GM23338 (cell line): Measurements from ENCODE around the gene IMMP1L.
"Not testable (repeated sequence)": the region's sequence is repeated elsewhere in the genome, so short reads cannot be mapped to it uniquely, and the experiment has no call there.

Source experiments
- CREB1 ChIP-seq: fragments of 250-450 bp; sonication (Bioruptor Pico); IDR thresholded peaks from 2 replicates; pipeline ENCODE4 v1.5.0; 2020; ENCODE audit warnings: low read depth, mild to moderate bottlenecking, moderate library complexity
- CTCF ChIP-seq, 2 experiments: fragments of 200-600 bp in 1 of 2; sonication (generic) in 1 of 2; conservative IDR thresholded peaks; 2 replicates each; pipeline versions ENCODE4 v1.5.1 to v1.6.1; 2016 to 2017; ENCODE audit warnings: antibody characterized with exemption in 2 of 2, low read depth in 2 of 2, mild to moderate bottlenecking in 2 of 2, moderate library complexity in 1 of 2
- EZH2 ChIP-seq: fragments of 200-600 bp; sonication (generic); IDR thresholded peaks from one replicate; pipeline ENCODE4 v1.8.0; 2017; ENCODE audit warnings: antibody characterized with exemption, mild to moderate bottlenecking, low read depth; ENCODE audit not compliant: unreplicated experiment
- EZH2phosphoT487 ChIP-seq: fragments of 200-600 bp; sonication (generic); IDR thresholded peaks from one replicate; pipeline ENCODE4 v1.8.1; 2018; ENCODE audit warnings: antibody characterized with exemption; ENCODE audit not compliant: unreplicated experiment
- JUNB ChIP-seq: IDR thresholded peaks from one replicate; pipeline ENCODE4 v1.6.1; 2016; ENCODE audit warnings: antibody characterized with exemption; ENCODE audit not compliant: unreplicated experiment
- NANOG ChIP-seq: IDR thresholded peaks from 2 replicates; pipeline ENCODE4 v1.6.1; 2016; ENCODE audit warnings: antibody characterized with exemption, borderline replicate concordance
- POLR2AphosphoS5 ChIP-seq: IDR thresholded peaks from 2 replicates; pipeline ENCODE4 v1.6.1; 2016; ENCODE audit warnings: antibody characterized with exemption, low read depth
- REST ChIP-seq: IDR thresholded peaks from one replicate; pipeline ENCODE4 v1.6.1; 2018; ENCODE audit warnings: antibody characterized with exemption; ENCODE audit not compliant: unreplicated experiment
- ZNF331 ChIP-seq: fragments of 250-450 bp; sonication (Bioruptor Pico); IDR thresholded peaks from 2 replicates; pipeline ENCODE4 v1.5.0; 2020; ENCODE audit warnings: low read depth, mild to moderate bottlenecking, moderate library complexity
- ZNF462 ChIP-seq: fragments of 250-450 bp; sonication (Bioruptor Pico); IDR thresholded peaks from 2 replicates; pipeline ENCODE4 v1.5.0; 2020; ENCODE audit warnings: mild to moderate bottlenecking, moderate library complexity

GRCh38 chr11:31493762-31494161, 15.7 kb downstream of the IMMP1L start:
- TF ChIP-seq CTCF (conservative IDR thresholded peaks at IDR 0.05; ENCODE audit: low read depth in 2 of 2); NANOG; JUNB; EZH2; POLR2AphosphoS5; CREB1 (CRISPR knock-in tag); REST; EZH2phosphoT487; ZNF462 (CRISPR knock-in tag); ZNF331 (CRISPR knock-in tag): not testable (repeated sequence)
